Breast epithelium (tissue), 4 donors: ENCODE results near the gene PRIMA1. TPM values are rescaled to one million over a fixed set of nuclear protein-coding genes. Genes with fewer than 3 reads are reported as not detected.

Source experiments
- DNase-seq, 2 donors: peaks; one replicate each; pipeline ENCODE4 v3.0.0-alpha.2; 2019; ENCODE audit warnings: low spot score in 2 of 2
- H3K27ac ChIP-seq, 2 donors: fragments of 200-600 bp; sonication (generic) in 1 of 2; one replicate each; pipeline ENCODE4 v1.5.1; 2016 to 2019; ENCODE audit warnings: mild to moderate bottlenecking in 1 of 2
- H3K27me3 ChIP-seq, 2 donors: fragments of 200-600 bp; sonication (generic) in 1 of 2; one replicate each; pipeline versions ENCODE4 v1.5.1 to v1.6.0; 2017 to 2019; ENCODE audit warnings: control low read depth in 1 of 2, mild to moderate bottlenecking in 1 of 2
- H3K36me3 ChIP-seq: fragments of 200-600 bp; one replicate; pipeline ENCODE4 v1.5.1; 2019
- H3K4me1 ChIP-seq, 2 donors: fragments of 200-600 bp; sonication (generic); one replicate each; pipeline ENCODE4 v1.5.1; 2016 to 2019; ENCODE audit warnings: control low read depth in 1 of 2
- H3K4me3 ChIP-seq, 3 donors: fragments of 200-600 bp; sonication (generic); 1 replicate in 2 of 3; 2 replicates in 1 of 3; pipeline ENCODE4 v1.5.1; 2016 to 2019; ENCODE audit warnings: mild to moderate bottlenecking in 3 of 3, moderate library complexity in 2 of 3
- H3K9me3 ChIP-seq, 2 donors: fragments of 200-600 bp; sonication (generic) in 1 of 2; one replicate each; pipeline ENCODE4 v1.5.1; 2016 to 2019; ENCODE audit warnings: control low read depth in 1 of 2
- POLR2A ChIP-seq: fragments of 450-650 bp; IDR thresholded peaks from one replicate; pipeline ENCODE4 v1.6.1; 2016; ENCODE audit warnings: antibody characterized with exemption, mild to moderate bottlenecking, moderate library complexity
- POLR2AphosphoS5 ChIP-seq, 3 donors: sonication (generic); formaldehyde crosslinking; IDR thresholded peaks; one replicate each; pipeline ENCODE4 v1.6.1; 2017; ENCODE audit warnings: antibody characterized with exemption in 3 of 3
- intact Hi-C: fragments of 100-400 bp; cut with DNase I; formaldehyde crosslinking; loops from one replicate; pipeline ENCODE4 v1.15.1; 2023; ENCODE audit warnings: low total_unique reads
- total RNA-seq, 3 donors: library from RNA; depleted of rRNA; stranded (reverse); fragments of >200 nt; gene quantifications; one replicate each; pipeline ENCODE4 v1.1.0, GENCODE V29; 2016
- TF ChIP-seq, protein P1 (sequence below), 3 donors: fragments of 450-650 bp; IDR thresholded peaks; one replicate each; pipeline ENCODE4 v1.5.1; 2016 to 2017; ENCODE audit warnings: antibody characterized with exemption in 3 of 3, mild to moderate bottlenecking in 3 of 3, moderate library complexity in 3 of 3

PRIMA1 gene
- total RNA-seq, 3 donors from 2014 or later, result 0.98 to 2.1 (median 1.3) TPM

DNA sequence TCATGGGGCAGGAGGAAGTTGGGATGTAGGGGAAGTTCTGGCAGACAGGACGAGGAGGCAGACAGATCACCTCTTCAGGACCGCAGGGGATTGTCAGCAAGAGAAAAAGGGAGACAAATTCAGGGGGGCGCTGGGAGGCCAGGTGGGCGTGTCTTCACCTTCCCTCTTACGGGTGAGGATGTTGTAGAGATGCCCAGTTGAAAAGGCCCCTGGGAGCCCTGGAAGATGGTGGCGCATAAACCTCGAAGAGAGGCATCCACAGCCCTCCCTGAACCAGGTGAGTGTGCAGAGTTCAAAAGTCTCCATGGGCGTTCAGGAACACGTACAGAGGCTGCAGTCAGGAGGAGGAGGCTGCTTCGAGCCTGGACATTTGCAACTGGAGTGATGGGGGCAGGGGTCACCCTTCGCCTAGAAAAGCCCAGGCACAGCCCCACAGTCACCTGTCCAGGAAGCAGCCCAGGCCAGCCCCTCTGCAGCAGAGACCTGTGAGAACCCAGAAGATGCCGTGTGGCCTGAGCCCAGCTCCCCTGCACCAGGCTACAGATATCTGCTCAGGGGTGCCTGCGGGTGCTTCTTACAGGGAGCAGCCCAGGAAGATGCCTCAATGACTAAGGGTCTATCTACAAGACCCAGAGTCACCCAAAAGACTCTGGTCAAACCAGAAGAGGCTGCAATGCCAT, 74.4 kb downstream of the PRIMA1 start:
- no peaks in the 10 kb centered on the region for H3K36me3 ChIP-seq
- no peak overlapping the region for H3K4me3 ChIP-seq
- intact Hi-C loops, result no loop called here
- no peaks in the 10 kb centered on the region for H3K27me3 ChIP-seq
- TF ChIP-seq POLR2A (no peak), POLR2AphosphoS5 (IDR thresholded peaks at IDR 0.05) (no peak)
- TF ChIP-seq, protein P1, sequence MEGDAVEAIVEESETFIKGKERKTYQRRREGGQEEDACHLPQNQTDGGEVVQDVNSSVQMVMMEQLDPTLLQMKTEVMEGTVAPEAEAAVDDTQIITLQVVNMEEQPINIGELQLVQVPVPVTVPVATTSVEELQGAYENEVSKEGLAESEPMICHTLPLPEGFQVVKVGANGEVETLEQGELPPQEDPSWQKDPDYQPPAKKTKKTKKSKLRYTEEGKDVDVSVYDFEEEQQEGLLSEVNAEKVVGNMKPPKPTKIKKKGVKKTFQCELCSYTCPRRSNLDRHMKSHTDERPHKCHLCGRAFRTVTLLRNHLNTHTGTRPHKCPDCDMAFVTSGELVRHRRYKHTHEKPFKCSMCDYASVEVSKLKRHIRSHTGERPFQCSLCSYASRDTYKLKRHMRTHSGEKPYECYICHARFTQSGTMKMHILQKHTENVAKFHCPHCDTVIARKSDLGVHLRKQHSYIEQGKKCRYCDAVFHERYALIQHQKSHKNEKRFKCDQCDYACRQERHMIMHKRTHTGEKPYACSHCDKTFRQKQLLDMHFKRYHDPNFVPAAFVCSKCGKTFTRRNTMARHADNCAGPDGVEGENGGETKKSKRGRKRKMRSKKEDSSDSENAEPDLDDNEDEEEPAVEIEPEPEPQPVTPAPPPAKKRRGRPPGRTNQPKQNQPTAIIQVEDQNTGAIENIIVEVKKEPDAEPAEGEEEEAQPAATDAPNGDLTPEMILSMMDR (IDR thresholded peaks at IDR 0.05), result no peak
- H3K27ac ChIP-seq, result no peak overlapping the region
- DNase-seq, result peak in 1 of 2 donors; percentile 3
- no peaks in the 10 kb centered on the region for H3K4me1 ChIP-seq
- no peaks in the 10 kb centered on the region for H3K9me3 ChIP-seq

DNA sequence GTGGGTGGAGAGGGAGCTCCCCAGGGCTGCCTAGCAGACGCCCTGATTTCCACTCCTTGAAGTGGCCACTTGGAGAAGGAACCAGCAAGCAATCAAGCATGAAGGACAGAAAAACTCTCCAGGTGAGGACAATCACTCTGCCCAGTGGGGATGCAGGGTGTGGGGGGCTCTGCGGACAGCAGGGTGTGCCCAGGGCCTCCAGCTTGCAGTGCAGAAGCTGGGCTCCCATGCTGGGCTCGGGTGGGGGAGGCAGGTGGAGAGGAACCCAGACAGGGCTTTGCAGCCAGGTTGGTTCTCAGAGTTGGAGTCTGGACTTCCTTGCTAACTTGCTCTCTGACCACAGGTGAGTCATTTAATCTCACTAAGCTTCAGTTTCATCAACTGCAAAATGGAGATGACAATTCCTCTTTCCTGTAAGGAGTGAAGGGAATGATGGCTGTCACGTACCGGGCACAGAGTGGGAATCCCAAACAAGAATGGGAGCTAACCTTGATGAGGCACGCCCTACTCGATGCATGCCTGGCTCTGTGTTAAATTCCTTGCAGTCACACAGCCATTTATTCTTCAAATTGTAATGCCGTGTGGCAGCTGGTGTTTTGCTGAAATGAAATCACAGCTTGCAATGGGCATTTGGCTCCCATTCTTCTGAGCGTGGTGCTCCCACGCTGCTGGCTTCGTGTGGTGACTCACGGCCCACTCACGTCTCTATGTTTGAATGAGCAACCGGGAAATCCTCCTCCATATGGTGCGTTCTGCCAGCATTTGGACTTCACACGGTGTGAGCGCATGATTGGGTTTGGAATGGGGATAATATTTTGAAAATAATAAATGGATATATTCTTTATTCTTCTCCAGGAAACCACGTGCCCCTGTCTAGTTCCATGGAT, 75.2 kb downstream of the PRIMA1 start:
- peak in 1 of 2 donors; percentile 16 for DNase-seq

GRCh38 chr14:93712079-93712837, 76.0 kb downstream of the PRIMA1 start:
- peak in 1 of 2 donors; percentile 8 for DNase-seq
- Histone ChIP-seq H3K27ac (no peak overlapping the region), H3K27me3 (no peaks in the 10 kb centered on the region), H3K4me3 (no peak overlapping the region), H3K4me1 (no peaks in the 10 kb centered on the region), H3K9me3 (no peaks in the 10 kb centered on the region), H3K36me3 (no peaks in the 10 kb centered on the region)
- intact Hi-C loops, result no loop called here
- TF ChIP-seq POLR2AphosphoS5 (IDR thresholded peaks at IDR 0.05), result no peak

More for the DNA sequence above, 75.2 kb downstream of the PRIMA1 start:
- Histone ChIP-seq H3K4me3 (no peak overlapping the region), H3K9me3 (no peaks in the 10 kb centered on the region), H3K36me3 (no peaks in the 10 kb centered on the region), H3K4me1 (no peaks in the 10 kb centered on the region), H3K27me3 (no peaks in the 10 kb centered on the region), H3K27ac (no peak overlapping the region)
- intact Hi-C loops, result no loop called here
- no peak for TF ChIP-seq POLR2AphosphoS5 (IDR thresholded peaks at IDR 0.05)
- TF ChIP-seq, protein P1 (IDR thresholded peaks at IDR 0.05), result no peak
- no peak for TF ChIP-seq POLR2A

DNA sequence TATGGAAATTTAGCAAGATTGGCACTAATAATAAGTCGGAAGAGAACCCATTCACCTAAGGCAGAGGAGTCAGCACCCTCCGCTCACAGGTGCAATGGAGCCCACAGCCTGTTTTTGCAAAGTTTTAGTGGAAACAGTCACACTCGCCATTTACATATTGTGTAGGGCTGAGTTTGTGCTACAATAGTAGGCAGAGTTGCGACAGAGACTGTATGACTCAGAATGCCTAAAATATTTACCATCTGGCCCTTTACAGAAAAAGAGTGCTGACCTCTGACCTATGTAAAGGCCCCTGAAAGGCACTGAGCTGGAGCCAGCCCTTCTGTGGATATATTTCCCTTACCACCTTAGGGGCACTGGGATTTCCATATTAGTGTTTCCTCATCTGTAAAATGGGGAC, 79.0 kb downstream of the PRIMA1 start:
- Histone ChIP-seq H3K27ac (no peak overlapping the region), H3K4me3 (no peak overlapping the region), H3K4me1 (no peaks in the 10 kb centered on the region), H3K9me3 (no peaks in the 10 kb centered on the region), H3K36me3 (no peaks in the 10 kb centered on the region), H3K27me3 (no peaks in the 10 kb centered on the region)
- TF ChIP-seq POLR2AphosphoS5 (IDR thresholded peaks at IDR 0.05), result no peak
- TF ChIP-seq, protein P1 (IDR thresholded peaks at IDR 0.05), result no peak
- no peak for TF ChIP-seq POLR2A
- intact Hi-C loops, result no loop called here
- no peak for DNase-seq

GRCh38 chr14:93708800-93709199, 79.5 kb downstream of the PRIMA1 start:
- no peak for DNase-seq
- Histone ChIP-seq H3K27ac (no peak overlapping the region), H3K4me3 (no peak overlapping the region), H3K36me3 (no peaks in the 10 kb centered on the region), H3K9me3 (no peaks in the 10 kb centered on the region), H3K27me3 (no peaks in the 10 kb centered on the region), H3K4me1 (no peaks in the 10 kb centered on the region)
- TF ChIP-seq POLR2AphosphoS5 (IDR thresholded peaks at IDR 0.05) (no peak), POLR2A (no peak)
- TF ChIP-seq, protein P1 (IDR thresholded peaks at IDR 0.05), result no peak
- intact Hi-C loops, result no loop called here
